GM06990 (cell line): ENCODE data around the gene UBASH3A.
A peak's percentile ranks its signal among the peaks of the same experiment; 100 is the strongest.

Experiments
- DNase-seq: peaks from one replicate; pipeline ENCODE4 v3.0.0-alpha.2; 2011; ENCODE audit not compliant: insufficient read length; ENCODE audit errors: extremely low read depth
- H3K27me3 ChIP-seq: replicated peaks from 2 replicates; pipeline ENCODE4 v1.6.0; 2011; ENCODE audit warnings: low read length; ENCODE audit not compliant: control insufficient read depth, insufficient read depth
- H3K36me3 ChIP-seq: 2 replicates; pipeline ENCODE4 v1.5.1; 2011; ENCODE audit warnings: low read length; ENCODE audit not compliant: control insufficient read depth, insufficient read depth
- H3K4me3 ChIP-seq: replicated peaks from 2 replicates; pipeline ENCODE4 v1.5.1; 2011; ENCODE audit warnings: low read depth, mild to moderate bottlenecking, control low read depth, low read length
- CTCF ChIP-seq: IDR thresholded peaks from 2 replicates; pipeline ENCODE4 v1.5.1; 2011; ENCODE audit warnings: low read length, control low read depth, mild to moderate bottlenecking, inconsistent platforms; ENCODE audit not compliant: insufficient read depth, poor library complexity, severe bottlenecking

The UBASH3A gene

GRCh38 chr21:42440187-42440792, 36.6 kb downstream of the UBASH3A start:
- H3K36me3 ChIP-seq, result no peaks in the 10 kb centered on the region
- no peak for TF ChIP-seq CTCF
- no peaks in the 10 kb centered on the region for H3K27me3 ChIP-seq
- DNase-seq, result peak; percentile 67
- H3K4me3 ChIP-seq, result no peak overlapping the region

- Histone ChIP-seq H3K27me3 (no peaks in the 10 kb centered on the region), H3K4me3 (no peak overlapping the region), H3K36me3 (no peaks in the 10 kb centered on the region)
- no peak for DNase-seq
- no peak for TF ChIP-seq CTCF
Observed at GRCh38 chr21:42441963-42442362, 38.3 kb downstream of the UBASH3A start.

- no peaks in the 10 kb centered on the region for H3K27me3 ChIP-seq
- no peak overlapping the region for H3K4me3 ChIP-seq
- DNase-seq, result no peak
- no peak for TF ChIP-seq CTCF
- H3K36me3 ChIP-seq, result no peaks in the 10 kb centered on the region
Observed at GRCh38 chr21:42443181-42443785, 39.6 kb downstream of the UBASH3A start.

- Histone ChIP-seq H3K27me3 (no peaks in the 10 kb centered on the region), H3K4me3 (no peak overlapping the region), H3K36me3 (no peaks in the 10 kb centered on the region)
- DNase-seq, result no peak
- TF ChIP-seq CTCF, result no peak
Observed at GRCh38 chr21:42443876-42444744, 40.4 kb downstream of the UBASH3A start.

GRCh38 chr21:42444745-42445059, 41.0 kb downstream of the UBASH3A start:
- DNase-seq, result no peak
- no peak for TF ChIP-seq CTCF
- no peaks in the 10 kb centered on the region for H3K27me3 ChIP-seq
- H3K36me3 ChIP-seq, result no peaks in the 10 kb centered on the region
- no peak overlapping the region for H3K4me3 ChIP-seq
